OCI-LY7 (cell line): ENCODE data around the gene PURA. TPM values are rescaled to one million over a fixed set of nuclear protein-coding genes. Genes with fewer than 3 reads are reported as not detected.

Source experiments
- BruUV-seq: library from RNA; stranded (reverse); fragments of 400-500 nt; replicated peaks from 2 replicates; lab custom pipeline; 2021; lab: Mats Ljungman, UMichigan
- CTCF ChIA-PET: fragments of 300-600 bp; sonication (Branson Sonifier 250); formaldehyde crosslinking; loops from one replicate; lab custom pipeline; 2022; ENCODE audit warnings: antibody characterized with exemption; ENCODE audit not compliant: unreplicated experiment; lab: Charles Lee
- POLR2A ChIA-PET: fragments of 300-600 bp; sonication (Branson Sonifier 250); formaldehyde crosslinking; loops from one replicate; lab custom pipeline; 2022; ENCODE audit warnings: antibody characterized with exemption; lab: Charles Lee
- DNase-seq: peaks from one replicate; pipeline ENCODE4 v3.0.0-alpha.2; 2015; ENCODE audit warnings: low spot score
- H2AFZ ChIP-seq: fragments of 200-600 bp; sonication (generic), shearing (Covaris generic); 2 replicates; pipeline ENCODE4 v1.6.1; 2014; ENCODE audit warnings: mild to moderate bottlenecking, antibody characterized with exemption, low read length, moderate library complexity
- H3K27ac ChIP-seq: fragments of 200-600 bp; sonication (generic); 2 replicates; pipeline ENCODE4 v1.5.1; 2014; ENCODE audit warnings: mixed run types, low read depth, mild to moderate bottlenecking, moderate library complexity, low read length, inconsistent platforms; ENCODE audit not compliant: poor library complexity, severe bottlenecking
- H3K36me3 ChIP-seq: fragments of 200-600 bp; sonication (generic); 2 replicates; pipeline ENCODE4 v1.6.1; 2014; ENCODE audit warnings: mild to moderate bottlenecking, antibody characterized with exemption, low read length, moderate library complexity, mixed read lengths; ENCODE audit not compliant: insufficient read depth
- H3K4me1 ChIP-seq: fragments of 200-600 bp; sonication (generic); 2 replicates; pipeline ENCODE4 v1.5.1; 2014; ENCODE audit warnings: mild to moderate bottlenecking, low read length; ENCODE audit not compliant: insufficient read depth, poor library complexity, severe bottlenecking
- H3K4me2 ChIP-seq: fragments of 200-600 bp; sonication (generic); 2 replicates; pipeline ENCODE4 v1.6.1; 2014; ENCODE audit warnings: mild to moderate bottlenecking, low read length
- H3K4me3 ChIP-seq: fragments of 200-600 bp; sonication (generic); 2 replicates; pipeline ENCODE4 v1.5.1; 2014; ENCODE audit warnings: mild to moderate bottlenecking, low read depth, low read length; ENCODE audit not compliant: poor library complexity, severe bottlenecking
- H3K79me2 ChIP-seq: fragments of 200-600 bp; sonication (generic); 2 replicates; pipeline ENCODE4 v1.6.1; 2016; ENCODE audit warnings: low read depth, mild to moderate bottlenecking, low read length, moderate library complexity, mixed read lengths; ENCODE audit not compliant: insufficient read depth
- H3K9me2 ChIP-seq: fragments of 200-600 bp; sonication (generic); 2 replicates; pipeline ENCODE4 v1.6.1; 2016; ENCODE audit warnings: mild to moderate bottlenecking, low read length, mixed read lengths; ENCODE audit not compliant: insufficient read depth
- H3K9me3 ChIP-seq: fragments of 200-600 bp; sonication (generic); 2 replicates; pipeline ENCODE4 v1.6.1; 2014; ENCODE audit warnings: mild to moderate bottlenecking, mixed run types, low read length, mixed read lengths
- H4K20me1 ChIP-seq: fragments of 200-600 bp; sonication (generic); 2 replicates; pipeline ENCODE4 v1.6.1; 2014; ENCODE audit warnings: mild to moderate bottlenecking, antibody characterized with exemption, low read length, moderate library complexity, mixed read lengths; ENCODE audit not compliant: insufficient read depth
- EZH2phosphoT487 ChIP-seq: fragments of 200-600 bp; sonication (generic); IDR thresholded peaks from 2 replicates; pipeline ENCODE4 v1.6.1; 2018; ENCODE audit warnings: low read depth, borderline replicate concordance, mild to moderate bottlenecking, mixed run types, antibody characterized with exemption, low read length, moderate library complexity, mixed read lengths
- intact Hi-C: fragments of 100-400 bp; cut with micrococcal nuclease; formaldehyde crosslinking; loops from one replicate; pipeline ENCODE4 v1.10.0; 2022; ENCODE audit not compliant: unreplicated experiment
- total RNA-seq, 2 experiments: library from RNA; depleted of rRNA in 1 of 2; stranded (reverse); fragments of >200 nt in 1 of 2; shearing (Covaris generic) in 1 of 2; gene quantifications; 2 replicates each; pipeline ENCODE4 v1.2.3, GENCODE V29; 2014 to 2022
- TF ChIP-seq, protein P1 (sequence below): fragments of 200-600 bp; sonication (generic); conservative IDR thresholded peaks from 2 replicates; pipeline ENCODE4 v1.5.1; 2014; ENCODE audit warnings: mild to moderate bottlenecking, antibody characterized with exemption, low read length, moderate library complexity, mixed read lengths

Gene PURA
- total RNA-seq, 2 experiments from 2014 or later: 19.0 to 19.7 TPM

DNA sequence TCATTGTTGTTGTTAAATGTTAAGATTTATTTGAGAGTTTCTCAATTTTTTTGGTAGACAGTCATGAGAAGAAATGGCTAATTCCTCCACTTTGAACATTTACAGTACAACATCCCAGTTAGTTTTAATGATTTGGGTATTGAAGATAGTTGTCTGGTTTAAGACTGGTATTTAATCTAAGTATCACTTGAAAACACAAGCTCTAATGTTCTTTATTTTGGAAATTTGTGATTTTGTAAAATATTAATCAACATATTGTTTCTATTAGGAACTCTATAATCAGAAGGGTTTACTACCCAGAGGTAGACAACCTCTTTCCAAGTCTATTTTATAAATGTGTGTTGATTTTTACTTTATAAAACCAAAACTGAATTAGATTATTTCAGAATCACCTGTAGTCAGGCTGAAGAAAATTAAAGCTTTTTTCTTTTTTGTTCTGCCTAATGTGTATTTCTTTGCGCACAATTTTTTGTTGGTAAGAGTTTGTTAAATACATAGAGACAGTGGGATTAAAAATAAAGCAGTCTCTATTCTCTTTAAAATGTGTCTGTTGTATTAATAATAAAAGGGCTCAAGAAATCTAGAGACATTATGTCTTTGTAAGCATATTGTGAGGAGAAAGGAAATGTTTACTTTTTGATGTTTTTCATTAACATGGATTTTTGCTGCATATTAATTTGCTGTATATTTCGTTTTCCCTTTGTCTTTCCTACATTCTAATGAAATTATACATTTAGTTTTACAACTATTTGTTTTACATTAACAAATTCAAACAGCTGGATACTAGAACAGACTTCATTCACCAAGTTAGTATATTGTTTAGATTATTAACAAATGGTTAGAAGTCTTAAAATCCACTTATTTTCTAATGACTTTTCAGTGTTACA, 3.9 kb upstream of the PURA start:
- Histone ChIP-seq H3K79me2 (peaks cover 56% of the 10 kb centered on the region), H3K4me2 (peak overlapping the region; percentile 95), H4K20me1 (peaks cover 16% of the 10 kb centered on the region), H2AFZ (no peak overlapping the region), H3K9me2 (no peaks in the 10 kb centered on the region), H3K27ac (no peak overlapping the region), H3K4me1 (peaks cover 52% of the 10 kb centered on the region), H3K4me3 (peak overlapping the region; percentile 96), H3K36me3 (0 out of 2 replicates have a peak, but pooled peaks cover 1% of the 10 kb centered on the region), H3K9me3 (no peaks in the 10 kb centered on the region)
- TF ChIP-seq, protein P1, sequence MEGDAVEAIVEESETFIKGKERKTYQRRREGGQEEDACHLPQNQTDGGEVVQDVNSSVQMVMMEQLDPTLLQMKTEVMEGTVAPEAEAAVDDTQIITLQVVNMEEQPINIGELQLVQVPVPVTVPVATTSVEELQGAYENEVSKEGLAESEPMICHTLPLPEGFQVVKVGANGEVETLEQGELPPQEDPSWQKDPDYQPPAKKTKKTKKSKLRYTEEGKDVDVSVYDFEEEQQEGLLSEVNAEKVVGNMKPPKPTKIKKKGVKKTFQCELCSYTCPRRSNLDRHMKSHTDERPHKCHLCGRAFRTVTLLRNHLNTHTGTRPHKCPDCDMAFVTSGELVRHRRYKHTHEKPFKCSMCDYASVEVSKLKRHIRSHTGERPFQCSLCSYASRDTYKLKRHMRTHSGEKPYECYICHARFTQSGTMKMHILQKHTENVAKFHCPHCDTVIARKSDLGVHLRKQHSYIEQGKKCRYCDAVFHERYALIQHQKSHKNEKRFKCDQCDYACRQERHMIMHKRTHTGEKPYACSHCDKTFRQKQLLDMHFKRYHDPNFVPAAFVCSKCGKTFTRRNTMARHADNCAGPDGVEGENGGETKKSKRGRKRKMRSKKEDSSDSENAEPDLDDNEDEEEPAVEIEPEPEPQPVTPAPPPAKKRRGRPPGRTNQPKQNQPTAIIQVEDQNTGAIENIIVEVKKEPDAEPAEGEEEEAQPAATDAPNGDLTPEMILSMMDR: no peak
- TF ChIP-seq EZH2phosphoT487: no peak
- intact Hi-C loops: loop anchor here (5.0 to 10.0 kb wide), 4 partner anchors 38 to 545 kb away; partner anchors contain the start of genes ANKHD1, HBEGF and UBE2D2
- ChIA-PET POLR2A (interaction anchor here (0.6 kb wide), 2 partner anchors 325 to 855 kb away, joined by 3 to 4 read pairs; no protein-coding TSS in a partner anchor), CTCF (no interaction called here)
- DNase-seq: no peak
- BruUV-seq: no TSS peak

- no peaks in the 10 kb centered on the region for H3K9me3 ChIP-seq
- H3K4me2 ChIP-seq: peak overlapping the region; percentile 95
- TF ChIP-seq, protein P1: no peak
- no peak for TF ChIP-seq EZH2phosphoT487
- H4K20me1 ChIP-seq: peaks cover 20% of the 10 kb centered on the region
- H3K27ac ChIP-seq: no peak overlapping the region
- CTCF ChIA-PET: no interaction called here
- BruUV-seq: no TSS peak
- POLR2A ChIA-PET: interaction anchor here (0.6 kb wide), 1 partner anchor 855 kb away, joined by 4 read pairs; no protein-coding TSS in a partner anchor
- no peak for DNase-seq
- no peak overlapping the region for H2AFZ ChIP-seq
- peaks cover 62% of the 10 kb centered on the region for H3K79me2 ChIP-seq
- H3K4me1 ChIP-seq: peaks cover 58% of the 10 kb centered on the region
- no peak overlapping the region for H3K4me3 ChIP-seq
- H3K36me3 ChIP-seq: peaks cover 7% of the 10 kb centered on the region
- intact Hi-C loops: loop anchor here (10.0 kb wide), 1 partner anchor 546 kb away; the partner anchor contains the start of gene UBE2D2
- H3K9me2 ChIP-seq: no peaks in the 10 kb centered on the region
These were observed 3.3 kb upstream of the PURA start for GRCh38 chr5:140110646-140110957.
